ENCODE measurements around the gene ANKRD9. TPM values are rescaled to one million over a fixed set of nuclear protein-coding genes. Genes with fewer than 3 reads are reported as not detected.

The ANKRD9 gene
- total and polyA plus RNA-seq, 7 donors: 22.7 to 126 (median 74.4) TPM

DNA sequence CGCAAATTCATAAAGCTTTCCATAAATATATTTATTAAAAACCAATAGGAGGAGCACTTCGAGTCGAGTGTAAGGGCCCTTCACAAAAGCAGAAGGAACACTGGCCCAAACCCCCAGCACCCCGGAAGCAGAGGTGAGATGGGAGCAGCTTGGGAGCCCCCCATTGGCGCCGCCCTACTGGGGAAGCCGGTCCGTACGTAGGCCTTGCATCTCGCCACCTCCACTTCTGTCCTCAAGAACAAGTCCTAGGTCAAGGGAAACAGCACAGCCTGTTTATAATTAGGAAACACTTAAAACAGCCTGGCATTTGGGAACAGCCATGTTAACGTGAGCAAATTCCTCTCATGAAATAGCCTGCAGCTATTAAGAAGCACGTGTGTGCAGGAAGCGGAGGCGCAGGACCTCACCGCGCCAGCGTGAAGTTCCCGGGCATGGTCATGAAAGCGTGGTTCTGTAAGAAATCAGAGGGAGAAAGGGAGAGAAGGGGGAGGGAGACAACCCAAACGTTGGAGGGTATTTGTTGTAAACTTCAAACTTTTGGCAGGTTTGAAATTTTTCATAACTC is 7.7 kb downstream of the ANKRD9 start:
- Histone ChIP-seq H3K27me3 (ENCODE audit: insufficient read depth in 3 of 3, low read length in 2 of 3) (no peaks in the 10 kb centered on the region), H3K4me1 (peaks cover 68% of the 10 kb centered on the region), H3K36me3 (ENCODE audit: insufficient read depth in 1 of 2, low read depth in 1 of 2) (peaks cover 0 to 24% of the 10 kb centered on the region in 2 donors), H3K27ac (peak overlapping the region; percentile 90), H3K9me3 (no peaks in the 10 kb centered on the region), H3K4me3 (no peak overlapping the region)
- no peak for ATAC-seq
- no peak for DNase-seq
- intact Hi-C loops (cut with DNase I): no loop called here
- WGBS, 3 donors: 70 to 84% (median 78%) methylated on average over 20 of the region's 20 CpGs
- TF ChIP-seq, protein P1, sequence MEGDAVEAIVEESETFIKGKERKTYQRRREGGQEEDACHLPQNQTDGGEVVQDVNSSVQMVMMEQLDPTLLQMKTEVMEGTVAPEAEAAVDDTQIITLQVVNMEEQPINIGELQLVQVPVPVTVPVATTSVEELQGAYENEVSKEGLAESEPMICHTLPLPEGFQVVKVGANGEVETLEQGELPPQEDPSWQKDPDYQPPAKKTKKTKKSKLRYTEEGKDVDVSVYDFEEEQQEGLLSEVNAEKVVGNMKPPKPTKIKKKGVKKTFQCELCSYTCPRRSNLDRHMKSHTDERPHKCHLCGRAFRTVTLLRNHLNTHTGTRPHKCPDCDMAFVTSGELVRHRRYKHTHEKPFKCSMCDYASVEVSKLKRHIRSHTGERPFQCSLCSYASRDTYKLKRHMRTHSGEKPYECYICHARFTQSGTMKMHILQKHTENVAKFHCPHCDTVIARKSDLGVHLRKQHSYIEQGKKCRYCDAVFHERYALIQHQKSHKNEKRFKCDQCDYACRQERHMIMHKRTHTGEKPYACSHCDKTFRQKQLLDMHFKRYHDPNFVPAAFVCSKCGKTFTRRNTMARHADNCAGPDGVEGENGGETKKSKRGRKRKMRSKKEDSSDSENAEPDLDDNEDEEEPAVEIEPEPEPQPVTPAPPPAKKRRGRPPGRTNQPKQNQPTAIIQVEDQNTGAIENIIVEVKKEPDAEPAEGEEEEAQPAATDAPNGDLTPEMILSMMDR (IDR thresholded peaks at IDR 0.05): no peak

DNA sequence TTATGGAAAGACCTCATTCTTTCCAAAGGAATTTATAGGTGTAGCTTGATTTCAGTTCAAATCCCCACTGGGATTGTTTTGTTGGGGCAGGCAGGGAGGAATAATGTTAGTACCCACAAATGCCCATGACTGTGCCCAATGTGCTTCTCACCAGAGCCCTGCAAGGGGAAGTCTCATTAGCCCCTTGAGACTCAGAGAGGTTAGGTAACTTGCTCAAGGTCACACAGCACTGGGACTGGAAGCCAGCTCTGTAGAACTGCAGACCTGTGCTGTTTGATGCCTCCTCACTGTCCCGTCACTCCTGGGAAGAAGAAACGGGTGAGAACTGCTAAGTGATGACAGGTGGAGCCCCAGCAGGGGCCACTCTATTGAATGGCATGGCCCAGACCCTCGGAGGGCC is 8.9 kb downstream of the ANKRD9 start:
- Histone ChIP-seq H3K4me1 (peaks cover 63% of the 10 kb centered on the region), H3K36me3 (ENCODE audit: insufficient read depth in 1 of 2, low read depth in 1 of 2) (peaks cover 0 to 12% of the 10 kb centered on the region in 2 donors), H3K27ac (peak overlapping the region; percentile 90), H3K4me3 (peak overlapping the region; percentile 46), H3K9me3 (no peaks in the 10 kb centered on the region), H3K27me3 (ENCODE audit: insufficient read depth in 3 of 3, low read length in 2 of 3) (no peaks in the 10 kb centered on the region)
- ATAC-seq (peak; percentile 9 to 26 (median 18)), DNase-seq (peak in 1 of 2 donors; percentile 41)
- intact Hi-C loops (cut with DNase I): no loop called here
- 35 to 62% (median 50%) methylated on average over 3 of the region's 3 CpGs for WGBS, 3 donors
- TF ChIP-seq, protein P1 (IDR thresholded peaks at IDR 0.05): no peak

DNA sequence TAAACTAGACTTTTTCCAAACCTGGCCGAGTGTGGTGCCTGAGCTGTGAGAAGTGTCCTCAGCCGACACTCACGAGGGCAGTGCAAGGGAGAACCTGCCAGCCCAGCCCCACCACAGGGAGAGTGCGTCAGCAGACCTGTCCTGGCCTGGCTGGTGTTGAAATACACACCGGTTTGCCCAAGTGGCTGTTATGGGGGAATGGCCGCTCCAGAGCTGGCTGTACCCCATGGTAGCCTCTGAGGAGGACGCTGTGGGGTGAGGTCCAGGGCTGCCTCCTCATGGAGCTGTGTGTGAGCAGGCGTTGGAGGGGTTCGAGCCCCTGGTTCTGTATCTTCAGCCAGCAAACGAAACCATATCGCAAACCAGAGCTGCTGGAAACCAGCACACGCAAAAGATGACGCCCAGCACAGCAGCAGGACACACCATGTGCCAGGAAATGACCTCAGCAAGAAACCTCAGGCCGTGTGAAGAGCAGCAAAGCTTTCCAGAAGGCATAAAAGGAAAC is 9.4 kb downstream of the ANKRD9 start:
- 15 to 29% (median 18%) methylated on average over 14 of the region's 14 CpGs for WGBS, 3 donors
- TF ChIP-seq, protein P1 (IDR thresholded peaks at IDR 0.05): no peak
- H3K4me1 ChIP-seq: peaks cover 60% of the 10 kb centered on the region
- peaks cover 0 to 8% of the 10 kb centered on the region in 2 donors for H3K36me3 ChIP-seq (ENCODE audit: insufficient read depth in 1 of 2, low read depth in 1 of 2)
- H3K27me3 ChIP-seq (ENCODE audit: insufficient read depth in 3 of 3, low read length in 2 of 3): no peaks in the 10 kb centered on the region
- ATAC-seq (peak; percentile 80 to 85 (median 84)), DNase-seq (peak; percentile 84 to 93)
- no peaks in the 10 kb centered on the region for H3K9me3 ChIP-seq
- intact Hi-C loops (cut with DNase I): no loop called here
- peak overlapping the region; percentile 46 for H3K4me3 ChIP-seq
- peak overlapping the region; percentile 90 for H3K27ac ChIP-seq

DNA sequence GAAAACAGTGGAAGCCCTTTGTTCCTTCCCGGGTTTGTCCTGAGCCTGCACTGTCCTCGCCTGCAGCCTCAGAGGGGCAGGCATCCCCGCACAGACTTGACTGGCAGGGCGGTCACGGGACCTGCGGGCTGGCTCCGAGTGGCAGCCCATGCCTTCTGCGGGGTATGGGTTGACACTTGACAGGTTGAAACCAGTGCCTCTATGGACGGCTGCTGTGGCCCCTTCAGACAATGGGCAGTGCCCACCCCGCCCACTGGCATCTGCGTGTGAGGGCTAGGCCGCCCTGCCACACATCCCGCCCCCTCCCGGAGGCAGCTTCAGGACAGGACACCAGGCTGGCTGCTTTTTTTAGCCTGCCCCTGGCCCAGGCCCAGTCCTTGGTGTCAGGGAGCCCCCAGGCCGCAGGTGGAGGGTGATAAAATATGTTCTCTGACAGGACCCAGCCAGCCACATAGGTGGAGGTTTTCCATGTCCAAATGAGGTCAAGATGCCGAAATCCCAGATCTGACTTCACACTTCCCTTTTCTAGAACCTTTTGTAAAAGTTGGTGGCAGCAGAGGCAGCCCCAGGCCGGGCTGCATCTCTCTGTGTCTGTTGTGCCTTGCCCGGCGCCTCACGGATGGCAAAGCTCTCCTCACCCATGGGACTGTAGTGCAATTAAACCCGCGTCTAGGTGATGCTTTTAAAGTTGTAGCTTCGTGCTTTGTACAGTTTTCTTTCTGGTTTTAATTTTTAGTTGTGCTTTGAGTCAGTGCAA is 10.0 kb downstream of the ANKRD9 start:
- WGBS, 3 donors: 25 to 31% (median 30%) methylated on average over 23 of the region's 23 CpGs
- Histone ChIP-seq H3K4me1 (peaks cover 53% of the 10 kb centered on the region), H3K4me3 (peak overlapping the region; percentile 46), H3K9me3 (no peaks in the 10 kb centered on the region), H3K36me3 (ENCODE audit: insufficient read depth in 1 of 2, low read depth in 1 of 2) (peaks cover 0 to 8% of the 10 kb centered on the region in 2 donors), H3K27me3 (ENCODE audit: insufficient read depth in 3 of 3, low read length in 2 of 3) (no peaks in the 10 kb centered on the region), H3K27ac (peak overlapping the region; percentile 90)
- TF ChIP-seq, protein P1 (IDR thresholded peaks at IDR 0.05): peak; percentile 7
- ATAC-seq (peak; percentile 74 to 80 (median 77)), DNase-seq (peak; percentile 84 to 90)
- intact Hi-C loops (cut with DNase I): loop anchor here in 1 of 2 donors (2.0 to 5.0 kb wide), 2 partner anchors 25 to 37 kb away; no protein-coding TSS in a partner anchor
